Gastrocnemius medialis (tissue), 4 donors: ENCODE measurements around the gene FBXO9. TPM values are rescaled to one million over a fixed set of nuclear protein-coding genes. Genes with fewer than 3 reads are reported as not detected.
"Not testable (repeated sequence)": the region's sequence is repeated elsewhere in the genome, so short reads cannot be mapped to it uniquely, and the experiment has no call there.

Experiments
- ATAC-seq, 2 donors: fragments of 150-250 bp; one replicate each; pipeline ENCODE4 v1.9.1; 2016
- DNase-seq, 2 donors: peaks; one replicate each; pipeline ENCODE4 v3.0.0-alpha.2; 2019
- H3K27ac ChIP-seq, 4 donors: fragments of 200-600 bp; sonication (generic); 1 replicate in 1 of 4; 2 replicates in 3 of 4; pipeline ENCODE4 v1.5.1; 2016 to 2018; ENCODE audit warnings: mild to moderate bottlenecking in 2 of 4, moderate library complexity in 1 of 4
- H3K27me3 ChIP-seq, 3 donors: fragments of 200-600 bp; sonication (generic) in 2 of 3; 1 replicate in 1 of 3; 2 replicates in 2 of 3; pipeline versions ENCODE4 v1.5.1 to v1.6.0; 2016 to 2019; ENCODE audit warnings: mild to moderate bottlenecking in 1 of 3, moderate library complexity in 1 of 3
- H3K36me3 ChIP-seq, 2 donors: fragments of 200-600 bp; sonication (generic) in 1 of 2; one replicate each; pipeline ENCODE4 v1.5.1; 2017 to 2018
- H3K4me1 ChIP-seq, 2 donors: fragments of 200-600 bp; sonication (generic) in 1 of 2; one replicate each; pipeline ENCODE4 v1.5.1; 2016 to 2017; ENCODE audit warnings: mild to moderate bottlenecking in 2 of 2
- H3K4me3 ChIP-seq, 4 donors: fragments of 200-600 bp; sonication (generic) in 3 of 4; 1 replicate in 1 of 4; 2 replicates in 3 of 4; pipeline ENCODE4 v1.5.1; 2016 to 2019; ENCODE audit warnings: mild to moderate bottlenecking in 2 of 4
- H3K9me3 ChIP-seq, 3 donors: fragments of 200-600 bp; sonication (generic) in 2 of 3; 1 replicate in 1 of 3; 2 replicates in 2 of 3; pipeline ENCODE4 v1.5.1; 2016 to 2019
- POLR2A ChIP-seq, 2 donors: fragments of 450-650 bp; IDR thresholded peaks; one replicate each; pipeline ENCODE4 v1.6.1; 2017; ENCODE audit warnings: antibody characterized with exemption in 2 of 2, mild to moderate bottlenecking in 2 of 2, moderate library complexity in 2 of 2
- in situ Hi-C, 4 donors: fragments of 200-750 bp; cut with MboI; loops; one replicate each; pipeline versions ENCODE4 v1.15.0 to v1.8.0; 2017; ENCODE audit warnings: low sequenced_read_pairs in 4 of 4
- intact Hi-C: fragments of 100-400 bp; cut with DNase I; formaldehyde crosslinking; loops from one replicate; pipeline ENCODE4 v1.15.1; 2023; ENCODE audit warnings: low total_unique reads
- total RNA-seq, 4 donors: library from RNA; depleted of rRNA; stranded (reverse); fragments of >200 nt; gene quantifications; one replicate each; pipeline versions ENCODE4 v1.1.0 to v1.2.3, GENCODE V29; 2016
- TF ChIP-seq, protein P1 (sequence below), 5 experiments: fragments of 450-650 bp in 3 of 5; fragments of 200-600 bp in 2 of 5; sonication (generic) in 2 of 5; IDR thresholded peaks in 4 of 5; conservative IDR thresholded peaks in 1 of 5; 1 replicate in 4 of 5; 2 replicates in 1 of 5; pipeline ENCODE4 v1.5.1; 2016 to 2019; ENCODE audit warnings: antibody characterized with exemption in 5 of 5, mild to moderate bottlenecking in 3 of 5, moderate library complexity in 3 of 5

The FBXO9 gene
- total RNA-seq, 4 donors from 2014 or later, result 16.6 to 20.2 (median 19.6) TPM

- intact Hi-C loops, result no loop called here
- no peaks in the 10 kb centered on the region for H3K36me3 ChIP-seq
- DNase-seq, result no peak
- no peaks in the 10 kb centered on the region for H3K9me3 ChIP-seq
- ATAC-seq, result no peak
- H3K4me3 ChIP-seq, result peak overlapping the region; percentile 68 to 97 (median 94)
- in situ Hi-C loops, result no loop called here
- no peaks in the 10 kb centered on the region for H3K27me3 ChIP-seq
- H3K27ac ChIP-seq, result peak overlapping the region; percentile 81 to 95 (median 94)
- TF ChIP-seq, protein P1, sequence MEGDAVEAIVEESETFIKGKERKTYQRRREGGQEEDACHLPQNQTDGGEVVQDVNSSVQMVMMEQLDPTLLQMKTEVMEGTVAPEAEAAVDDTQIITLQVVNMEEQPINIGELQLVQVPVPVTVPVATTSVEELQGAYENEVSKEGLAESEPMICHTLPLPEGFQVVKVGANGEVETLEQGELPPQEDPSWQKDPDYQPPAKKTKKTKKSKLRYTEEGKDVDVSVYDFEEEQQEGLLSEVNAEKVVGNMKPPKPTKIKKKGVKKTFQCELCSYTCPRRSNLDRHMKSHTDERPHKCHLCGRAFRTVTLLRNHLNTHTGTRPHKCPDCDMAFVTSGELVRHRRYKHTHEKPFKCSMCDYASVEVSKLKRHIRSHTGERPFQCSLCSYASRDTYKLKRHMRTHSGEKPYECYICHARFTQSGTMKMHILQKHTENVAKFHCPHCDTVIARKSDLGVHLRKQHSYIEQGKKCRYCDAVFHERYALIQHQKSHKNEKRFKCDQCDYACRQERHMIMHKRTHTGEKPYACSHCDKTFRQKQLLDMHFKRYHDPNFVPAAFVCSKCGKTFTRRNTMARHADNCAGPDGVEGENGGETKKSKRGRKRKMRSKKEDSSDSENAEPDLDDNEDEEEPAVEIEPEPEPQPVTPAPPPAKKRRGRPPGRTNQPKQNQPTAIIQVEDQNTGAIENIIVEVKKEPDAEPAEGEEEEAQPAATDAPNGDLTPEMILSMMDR (IDR thresholded peaks at IDR 0.05 in 4 of 5, conservative IDR thresholded peaks at IDR 0.05 in 1 of 5), result no peak
- TF ChIP-seq POLR2A (IDR thresholded peaks at IDR 0.05), result no peak
- peaks cover 50 to 56% of the 10 kb centered on the region in 2 donors for H3K4me1 ChIP-seq
These were observed 3.0 kb upstream of the FBXO9 start for GRCh38 chr6:53062169-53062539.

DNA sequence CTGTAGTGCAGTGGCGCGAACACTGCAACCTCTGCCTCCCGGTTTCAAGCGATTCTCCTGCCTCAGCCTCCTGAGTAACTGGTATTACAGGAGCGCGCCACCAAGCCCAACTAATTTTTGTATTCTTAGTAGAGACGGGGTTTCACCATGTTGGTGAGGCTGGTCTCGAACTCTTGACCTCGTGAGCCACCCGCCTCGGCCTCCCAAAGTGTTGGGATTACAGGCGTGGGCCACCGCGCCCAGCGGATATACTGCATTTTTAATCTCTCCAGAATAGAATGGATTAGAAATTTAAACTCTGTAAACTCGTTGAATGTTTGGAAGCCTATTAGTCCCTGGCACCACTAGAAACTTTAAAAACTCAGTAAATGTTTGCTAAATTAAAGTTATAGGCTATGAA is 949 bp upstream of the FBXO9 start:
- in situ Hi-C loops, H3K36me3 ChIP-seq, ATAC-seq, DNase-seq, H3K27me3 ChIP-seq, intact Hi-C loops, H3K9me3 ChIP-seq: not testable (repeated sequence)
- Histone ChIP-seq H3K4me3 (peak overlapping the region; percentile 11 to 98 (median 96)), H3K27ac (peak overlapping the region; percentile 89 to 95 (median 93)), H3K4me1 (peaks cover 39 to 46% of the 10 kb centered on the region in 2 donors)

DNA sequence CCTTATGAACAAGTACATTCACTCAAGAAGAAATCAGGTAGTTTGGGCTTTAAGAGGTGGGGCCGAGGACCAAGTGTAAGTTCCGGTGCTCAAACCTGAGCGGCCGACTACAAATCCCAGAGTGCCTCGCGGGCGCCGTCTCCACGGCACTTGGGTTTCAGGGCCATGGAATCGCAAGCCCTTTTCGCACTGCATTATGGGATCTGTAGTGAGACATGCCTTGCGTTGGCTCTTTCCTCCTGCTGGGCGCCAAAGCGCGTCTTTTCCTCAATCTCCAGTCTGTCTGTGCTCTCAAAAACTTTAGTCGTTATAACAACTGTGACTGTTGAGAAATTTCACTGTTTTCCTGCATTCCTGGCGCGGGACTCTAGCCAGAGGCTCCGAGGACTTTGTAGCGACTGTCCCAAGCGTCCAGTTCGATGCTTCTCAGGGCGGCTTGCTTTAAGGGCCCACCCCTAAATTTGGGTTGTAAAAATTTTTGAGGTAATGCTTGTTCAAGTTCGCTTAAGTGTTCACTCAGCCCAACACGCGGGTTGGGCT is 408 bp upstream of the FBXO9 start:
- no peak for TF ChIP-seq POLR2A (IDR thresholded peaks at IDR 0.05)
- TF ChIP-seq, protein P1 (IDR thresholded peaks at IDR 0.05 in 4 of 5, conservative IDR thresholded peaks at IDR 0.05 in 1 of 5), result peak in 3 of 5 experiments; percentile 4 to 39 (median 16)
- H3K4me1 ChIP-seq, result peaks cover 33 to 40% of the 10 kb centered on the region in 2 donors
- H3K36me3 ChIP-seq, result no peaks in the 10 kb centered on the region
- ATAC-seq, result peak; percentile 89 to 90
- no peaks in the 10 kb centered on the region for H3K27me3 ChIP-seq
- intact Hi-C loops (loop anchor here (1.0 kb wide), 1 partner anchor 69 kb away; the partner anchor contains the start of gene GSTA4), in situ Hi-C loops (no loop called here)
- peak; percentile 97 for DNase-seq
- peak overlapping the region; percentile 89 to 95 (median 93) for H3K27ac ChIP-seq
- no peaks in the 10 kb centered on the region for H3K9me3 ChIP-seq
- H3K4me3 ChIP-seq, result peak overlapping the region; percentile 71 to 98 (median 96)

- TF ChIP-seq, protein P1 (IDR thresholded peaks at IDR 0.05 in 4 of 5, conservative IDR thresholded peaks at IDR 0.05 in 1 of 5), result no peak
- no peak for TF ChIP-seq POLR2A (IDR thresholded peaks at IDR 0.05)
- H3K9me3 ChIP-seq, result no peaks in the 10 kb centered on the region
- intact Hi-C loops, result no loop called here
- in situ Hi-C loops, result no loop called here
- H3K27ac ChIP-seq, result peak overlapping the region; percentile 89 to 95 (median 93)
- no peaks in the 10 kb centered on the region for H3K27me3 ChIP-seq
- ATAC-seq, result no peak
- H3K36me3 ChIP-seq, result peaks cover 0 to 4% of the 10 kb centered on the region in 2 donors
- peak overlapping the region; percentile 71 to 98 (median 96) for H3K4me3 ChIP-seq
- peaks cover 21 to 29% of the 10 kb centered on the region in 2 donors for H3K4me1 ChIP-seq
- DNase-seq, result peak; percentile 6 to 33
These were observed 843 bp downstream of the FBXO9 start for GRCh38 chr6:53066077-53066417.

GRCh38 chr6:53066874-53067706 is 1.9 kb downstream of the FBXO9 start:
- no peaks in the 10 kb centered on the region for H3K27me3 ChIP-seq
- DNase-seq (no peak), ATAC-seq (no peak)
- TF ChIP-seq POLR2A (IDR thresholded peaks at IDR 0.05), result no peak
- TF ChIP-seq, protein P1 (IDR thresholded peaks at IDR 0.05 in 4 of 5, conservative IDR thresholded peaks at IDR 0.05 in 1 of 5), result no peak
- H3K27ac ChIP-seq, result peak overlapping the region; percentile 26 to 95 (median 90)
- H3K9me3 ChIP-seq, result no peaks in the 10 kb centered on the region
- intact Hi-C loops, result no loop called here
- peaks cover 0 to 15% of the 10 kb centered on the region in 2 donors for H3K36me3 ChIP-seq
- in situ Hi-C loops, result no loop called here
- peak overlapping the region in 2 of 4 donors; percentile 96 to 98 for H3K4me3 ChIP-seq
- peaks cover 21 to 26% of the 10 kb centered on the region in 2 donors for H3K4me1 ChIP-seq
